IPS DF 6.9 (cell line): ENCODE data around the gene TLR6.

Experiments used
- DNase-seq: peaks from one replicate; pipeline ENCODE4 v3.0.0-alpha.2; 2013; ENCODE audit warnings: low read depth, low spot score
- H3K27ac ChIP-seq: one replicate; pipeline ENCODE4 v1.5.1; 2013; ENCODE audit warnings: low read length, control low read depth
- H3K27me3 ChIP-seq: 2 replicates; pipeline ENCODE4 v1.6.1; 2013; ENCODE audit warnings: mild to moderate bottlenecking, low read length; ENCODE audit not compliant: control insufficient read depth, insufficient read depth
- H3K36me3 ChIP-seq: 2 replicates; pipeline ENCODE4 v1.6.1; 2013; ENCODE audit warnings: low read length; ENCODE audit not compliant: control insufficient read depth, insufficient read depth
- H3K4me1 ChIP-seq: 2 replicates; pipeline ENCODE4 v1.6.1; 2013; ENCODE audit warnings: low read length; ENCODE audit not compliant: control insufficient read depth, insufficient read depth
- H3K4me3 ChIP-seq: 2 replicates; pipeline ENCODE4 v1.5.1; 2013; ENCODE audit warnings: mild to moderate bottlenecking, low read length
- H3K9me3 ChIP-seq: 2 replicates; pipeline ENCODE4 v1.6.1; 2013; ENCODE audit warnings: low read length, inconsistent platforms; ENCODE audit not compliant: control insufficient read depth, insufficient read depth
- WGBS: extraction: QIAGEN DNeasy Blood & Tissue Kit; methylation state at CpG from one replicate; pipeline ENCODE4 v1.1.7; 2013; ENCODE audit warnings: mixed read lengths, missing lambda C conversion rate; ENCODE audit not compliant: insufficient read length, insufficient coverage; 5-methylcytosine and 5-hydroxymethylcytosine counted together

The TLR6 gene

DNA sequence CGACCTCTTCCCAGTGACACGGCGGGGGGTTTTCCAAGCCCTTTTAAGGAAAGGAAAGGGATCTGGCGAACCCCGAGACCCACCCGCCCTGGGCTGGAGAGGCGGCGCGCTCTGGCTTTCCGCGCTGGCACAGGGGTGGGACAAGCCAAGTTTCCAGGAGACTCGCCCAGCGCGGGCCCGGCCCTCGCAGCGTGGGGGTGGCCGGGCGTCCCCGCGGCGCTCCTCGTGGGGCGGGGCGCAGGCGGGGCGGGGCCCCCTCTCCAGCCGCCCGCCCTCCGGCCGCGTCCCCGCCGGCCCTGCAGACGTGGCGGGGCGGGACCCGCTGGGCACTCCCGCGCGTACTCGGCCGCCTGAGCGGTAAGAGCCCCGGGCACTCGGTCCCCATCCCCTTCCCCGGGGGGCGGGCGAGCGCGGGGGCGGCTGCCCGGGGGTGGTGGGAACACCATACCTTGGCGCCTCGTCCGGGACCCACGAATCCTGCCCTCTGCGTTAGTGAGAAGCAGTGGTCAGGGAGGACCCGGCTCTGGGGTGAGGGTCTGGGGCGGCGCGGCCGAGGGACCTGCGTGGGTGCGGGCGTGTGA is 11.0 kb upstream of the TLR6 start, which contains the start of gene FAM114A1:
Gene FAM114A1, plus strand, starts transcription at position 329 of the 581 bp plus-strand sequence. CDS start 10,273 bp downstream, outside the sequence.
- Histone ChIP-seq H3K27me3 (no peaks in the 10 kb centered on the region; the same call in 1 of the 2 replicates), H3K4me1 (no peaks in the 10 kb centered on the region), H3K4me3 (peak within 1 kb of the TSS; percentile 68; the same call in 1 of the 2 replicates), H3K36me3 (no peaks in the 10 kb centered on the region), H3K9me3 (no peaks in the 10 kb centered on the region), H3K27ac (no peak within 1 kb of the TSS)
- WGBS: no CpG with 5 or more reads among the region's 66 CpGs
- no peak for DNase-seq

DNA sequence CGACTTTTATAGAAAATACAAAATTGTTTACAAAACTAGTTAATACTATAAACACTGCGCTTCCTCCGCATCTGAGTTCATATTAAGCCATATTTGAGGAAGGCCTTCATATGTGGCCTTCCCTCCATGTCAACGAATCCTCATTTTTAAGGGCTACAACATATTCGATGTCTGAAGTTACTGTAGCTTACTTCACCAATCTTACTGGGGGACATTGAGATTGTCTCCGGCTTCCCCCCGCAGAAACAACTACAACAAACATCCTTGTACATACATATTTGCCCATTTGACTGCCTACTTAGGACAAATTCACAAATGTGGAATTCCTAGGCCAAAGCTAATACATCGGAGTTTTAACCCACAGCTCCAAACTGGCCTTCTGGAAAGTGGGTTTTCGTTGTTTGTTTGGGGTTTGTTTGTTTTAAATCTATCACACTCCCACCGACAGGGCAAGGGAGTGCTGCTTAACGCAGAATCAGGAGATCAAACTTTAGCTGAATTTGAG is 10.4 kb upstream of the TLR6 start:
- Histone ChIP-seq H3K4me3 (peak overlapping the region; percentile 68; the same call in 1 of the 2 replicates), H3K27ac (no peak overlapping the region), H3K27me3 (no peaks in the 10 kb centered on the region; the same call in 1 of the 2 replicates), H3K9me3 (no peaks in the 10 kb centered on the region), H3K36me3 (no peaks in the 10 kb centered on the region), H3K4me1 (no peaks in the 10 kb centered on the region)
- no CpG with 5 or more reads among the region's 11 CpGs for WGBS
- no peak for DNase-seq

DNA sequence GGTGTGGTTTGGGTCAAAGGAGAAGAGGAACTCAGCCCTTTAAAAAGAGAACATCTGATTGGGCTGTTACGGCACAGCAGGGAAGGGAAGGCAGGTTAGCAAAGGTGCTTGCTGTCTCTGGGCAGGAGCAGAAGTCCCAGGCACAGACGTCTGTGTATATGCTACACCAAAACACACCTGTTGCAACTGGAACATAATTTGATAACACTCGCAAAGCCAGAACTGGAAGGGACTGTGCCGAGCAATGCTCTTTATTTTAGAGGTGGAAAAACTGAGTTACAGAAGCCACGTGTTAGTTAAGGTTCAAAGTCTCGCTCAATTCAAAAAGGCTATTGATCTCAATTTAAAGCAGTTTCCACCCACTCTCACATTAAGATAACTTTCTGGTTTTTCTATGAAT is 8.8 kb upstream of the TLR6 start:
- Histone ChIP-seq H3K36me3 (no peaks in the 10 kb centered on the region), H3K4me3 (no peak overlapping the region), H3K27ac (no peak overlapping the region), H3K9me3 (no peaks in the 10 kb centered on the region), H3K27me3 (no peaks in the 10 kb centered on the region; the same call in 1 of the 2 replicates), H3K4me1 (no peaks in the 10 kb centered on the region)
- WGBS: no CpG with 5 or more reads among the region's 6 CpGs
- no peak for DNase-seq

DNA sequence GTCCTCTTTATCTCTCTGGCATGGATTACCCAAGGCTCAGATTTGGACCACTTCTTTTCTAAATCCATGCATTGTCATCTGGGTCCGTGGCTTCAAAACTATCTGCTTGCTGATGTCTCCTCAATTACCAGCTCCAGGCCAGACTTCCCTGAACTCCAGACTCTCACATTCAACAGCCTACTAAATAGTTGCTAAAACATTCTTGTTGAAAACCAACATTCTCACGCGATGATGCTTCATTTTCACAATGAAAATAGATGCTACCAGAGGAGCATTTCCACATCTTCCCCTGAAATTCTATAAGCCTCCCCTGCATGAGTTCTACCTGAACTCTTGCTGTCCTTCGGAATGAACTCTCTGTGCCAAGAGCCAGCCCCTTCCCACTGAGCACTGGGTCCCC is 5.2 kb upstream of the TLR6 start:
- Histone ChIP-seq H3K27ac (no peak overlapping the region), H3K27me3 (no peaks in the 10 kb centered on the region; the same call in 1 of the 2 replicates), H3K36me3 (no peaks in the 10 kb centered on the region), H3K4me1 (no peaks in the 10 kb centered on the region), H3K4me3 (no peak overlapping the region), H3K9me3 (no peaks in the 10 kb centered on the region)
- WGBS: no CpG with 5 or more reads among the region's 4 CpGs
- no peak for DNase-seq

DNA sequence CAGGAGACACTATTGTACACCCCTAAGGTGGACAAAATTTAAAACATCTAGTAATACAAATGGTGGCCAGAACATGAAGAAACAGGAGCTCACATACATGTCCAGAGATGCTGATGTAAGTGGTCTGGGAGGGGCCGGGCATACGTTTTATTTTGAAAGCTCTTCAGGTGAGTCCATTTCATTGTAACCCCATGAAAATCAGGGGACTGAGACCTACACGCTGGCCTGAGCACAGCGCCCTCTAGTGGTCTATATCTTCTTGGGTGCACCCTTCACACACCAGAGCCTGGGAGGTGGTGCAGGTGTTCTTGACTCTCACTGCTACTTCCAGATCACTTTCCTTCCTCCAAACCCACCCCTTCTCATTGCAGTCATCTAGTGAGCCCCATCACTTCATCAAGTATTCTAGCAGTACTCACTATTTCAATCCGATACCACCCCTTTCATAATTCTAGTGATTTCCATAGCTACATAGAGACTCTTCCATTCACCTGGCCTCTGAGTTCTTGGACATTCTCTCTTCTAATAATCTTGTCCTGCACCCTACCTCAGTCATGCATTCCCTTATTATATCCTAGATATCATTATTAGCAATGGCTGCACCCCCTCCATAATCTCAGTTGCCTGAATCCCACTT is 4.3 kb upstream of the TLR6 start:
- Histone ChIP-seq H3K4me3 (no peak overlapping the region), H3K36me3 (no peaks in the 10 kb centered on the region), H3K9me3 (no peaks in the 10 kb centered on the region), H3K27me3 (no peaks in the 10 kb centered on the region; the same call in 1 of the 2 replicates), H3K4me1 (no peaks in the 10 kb centered on the region), H3K27ac (no peak overlapping the region)
- WGBS: 100% methylated on average over 1 of the region's 5 CpGs
- DNase-seq: peak; percentile 58

DNA sequence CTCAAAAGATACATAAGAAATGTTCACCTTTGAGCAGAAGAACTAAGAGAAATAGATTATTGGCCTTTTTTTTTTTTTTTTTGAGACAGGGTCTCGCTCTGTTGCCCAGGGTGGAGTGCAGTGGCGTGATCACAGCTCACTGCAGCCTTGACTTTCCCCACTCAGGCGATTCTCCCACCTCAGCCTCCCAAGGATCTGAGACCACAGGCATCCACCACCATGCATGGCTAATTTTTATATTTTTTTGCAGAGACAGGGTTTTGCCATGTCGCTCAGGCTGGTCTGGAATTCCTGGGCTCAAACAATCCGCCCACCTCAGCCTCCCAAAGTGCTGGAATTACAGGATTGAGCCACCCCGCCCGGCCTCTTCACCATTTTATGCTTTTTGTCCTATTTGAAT is 2.9 kb upstream of the TLR6 start:
- Histone ChIP-seq H3K27me3 (no peaks in the 10 kb centered on the region; the same call in 1 of the 2 replicates), H3K4me1 (no peaks in the 10 kb centered on the region), H3K36me3 (no peaks in the 10 kb centered on the region), H3K27ac (no peak overlapping the region), H3K9me3 (no peaks in the 10 kb centered on the region), H3K4me3 (no peak overlapping the region)
- DNase-seq: no peak
- whole genome bisulfite sequencing: no CpG with 5 or more reads among the region's 7 CpGs

DNA sequence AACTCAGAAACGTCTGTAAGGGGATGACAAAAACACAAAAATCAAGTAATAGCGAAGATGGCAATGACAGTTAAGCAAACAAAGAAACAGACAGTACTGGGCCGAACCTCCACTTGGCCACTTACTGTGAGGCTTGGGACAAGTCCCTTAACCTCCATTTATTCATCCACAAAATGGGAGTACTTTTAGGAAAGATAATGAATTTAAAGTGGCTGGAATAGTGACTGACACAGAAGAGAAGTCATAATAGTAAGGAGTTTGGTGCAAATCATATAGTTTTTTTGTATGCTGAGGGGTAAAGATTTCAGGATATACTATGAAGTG is 1.4 kb upstream of the TLR6 start:
- DNase-seq: no peak
- no peak overlapping the region for H3K4me3 ChIP-seq
- no peaks in the 10 kb centered on the region for H3K9me3 ChIP-seq
- no peaks in the 10 kb centered on the region for H3K4me1 ChIP-seq
- no peak overlapping the region for H3K27ac ChIP-seq
- no peaks in the 10 kb centered on the region for H3K36me3 ChIP-seq
- WGBS: no CpG with 5 or more reads among the region's 3 CpGs
- no peaks in the 10 kb centered on the region for H3K27me3 ChIP-seq

DNA sequence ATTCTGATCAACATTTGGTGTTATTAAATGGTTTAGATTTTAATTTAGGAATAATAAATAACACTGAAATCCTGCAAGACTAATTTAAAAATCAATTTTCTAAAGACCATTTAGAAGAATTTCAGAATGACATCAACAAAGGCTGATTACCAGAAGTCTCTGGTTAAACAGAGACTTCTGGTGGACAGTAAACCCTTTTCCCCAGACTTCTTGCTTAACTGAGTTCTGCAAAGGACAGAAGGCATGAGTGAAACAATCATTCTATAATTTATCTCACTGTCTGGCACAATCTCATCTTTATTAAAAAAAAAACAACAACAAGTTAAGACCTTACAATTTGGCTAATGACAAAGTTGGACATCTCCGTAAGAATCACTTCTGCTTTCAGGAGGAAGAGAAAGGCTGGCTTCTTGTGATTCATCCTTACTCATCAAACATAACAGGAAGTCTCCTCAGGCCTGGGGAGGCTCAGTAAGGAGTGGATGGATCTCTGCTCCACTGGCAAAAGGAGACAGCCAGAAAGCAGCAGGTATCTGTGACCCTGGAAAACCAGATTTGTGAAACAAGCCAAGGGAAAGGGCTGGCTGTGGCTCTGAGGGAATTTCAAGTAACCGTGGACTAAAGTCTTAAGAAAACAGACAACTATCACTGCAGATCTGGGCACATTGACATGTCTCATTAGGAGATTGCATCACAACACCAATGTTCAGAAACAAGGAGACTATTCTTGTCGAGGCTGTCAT is 908 bp upstream of the TLR6 start:
- no peaks in the 10 kb centered on the region for H3K36me3 ChIP-seq
- H3K27me3 ChIP-seq: no peaks in the 10 kb centered on the region
- no peak overlapping the region for H3K4me3 ChIP-seq
- no peak overlapping the region for H3K27ac ChIP-seq
- no peaks in the 10 kb centered on the region for H3K9me3 ChIP-seq
- WGBS: no CpG with 5 or more reads among the region's 3 CpGs
- no peaks in the 10 kb centered on the region for H3K4me1 ChIP-seq
- no peak for DNase-seq

DNA sequence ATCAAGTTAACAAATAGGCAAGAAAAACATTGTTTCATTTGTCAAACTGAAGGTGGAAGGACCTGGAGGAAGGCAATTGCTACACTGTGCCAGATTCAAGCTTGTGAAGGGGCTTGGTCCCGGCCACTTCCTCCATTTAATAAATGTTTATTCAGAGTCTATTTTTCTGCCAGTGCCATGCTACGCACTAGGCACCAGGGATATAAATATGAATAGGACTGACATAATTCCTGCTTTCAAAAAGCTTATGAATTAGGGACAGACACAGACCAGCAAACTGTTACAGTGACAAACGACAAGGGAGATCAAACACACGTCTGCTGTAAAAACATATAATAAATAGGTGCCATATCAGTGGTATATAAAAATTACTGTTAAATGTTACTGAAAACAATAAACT is 571 bp downstream of the TLR6 start:
- H3K27me3 ChIP-seq: no peaks in the 10 kb centered on the region
- no peaks in the 10 kb centered on the region for H3K36me3 ChIP-seq
- no peaks in the 10 kb centered on the region for H3K9me3 ChIP-seq
- H3K4me1 ChIP-seq: no peaks in the 10 kb centered on the region
- H3K4me3 ChIP-seq: no peak overlapping the region
- WGBS: no CpG with 5 or more reads among the region's 4 CpGs
- DNase-seq: no peak
- no peak overlapping the region for H3K27ac ChIP-seq

DNA sequence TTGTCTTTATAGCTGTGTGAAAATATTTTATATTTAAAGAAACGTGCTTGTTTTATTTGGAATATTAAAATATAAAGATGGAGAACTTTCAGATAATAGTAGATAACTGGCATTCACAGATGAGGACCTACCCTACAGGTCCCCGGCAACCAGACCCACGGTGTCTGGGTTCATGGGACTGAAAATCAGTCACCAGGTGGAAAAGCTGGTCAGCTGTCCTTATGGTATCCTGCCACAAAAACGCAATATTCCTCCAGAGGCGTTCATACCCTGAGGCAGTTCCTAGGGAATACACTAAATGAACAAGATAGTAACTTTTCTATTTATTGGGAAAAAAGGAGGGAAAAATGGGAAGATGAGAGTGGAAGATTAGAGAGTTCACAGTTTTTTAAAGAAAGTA is 1.2 kb downstream of the TLR6 start:
- WGBS: 100% methylated on average over 1 of the region's 5 CpGs
- DNase-seq: no peak

More for the DNA sequence above, 1.2 kb downstream of the TLR6 start:
- H3K36me3 ChIP-seq: no peaks in the 10 kb centered on the region
- H3K4me1 ChIP-seq: no peaks in the 10 kb centered on the region
- no peaks in the 10 kb centered on the region for H3K9me3 ChIP-seq
- H3K27me3 ChIP-seq: no peaks in the 10 kb centered on the region
- no peak overlapping the region for H3K4me3 ChIP-seq
- no peak overlapping the region for H3K27ac ChIP-seq
